DMS53 treated with DMSO at 0.1 percent for 48 hours (cell line): ENCODE measurements around the gene PLXNA4.

Source experiments
- DNase-seq: peaks from one replicate; lab custom pipeline; 2025; ENCODE audit not compliant: unreplicated experiment; lab: John Stamatoyannopoulos, UW

The PLXNA4 gene

GRCh38 chr7:132475037-132475668, 101.1 kb downstream of the PLXNA4 start:
- DNase-seq = no peak

DNA sequence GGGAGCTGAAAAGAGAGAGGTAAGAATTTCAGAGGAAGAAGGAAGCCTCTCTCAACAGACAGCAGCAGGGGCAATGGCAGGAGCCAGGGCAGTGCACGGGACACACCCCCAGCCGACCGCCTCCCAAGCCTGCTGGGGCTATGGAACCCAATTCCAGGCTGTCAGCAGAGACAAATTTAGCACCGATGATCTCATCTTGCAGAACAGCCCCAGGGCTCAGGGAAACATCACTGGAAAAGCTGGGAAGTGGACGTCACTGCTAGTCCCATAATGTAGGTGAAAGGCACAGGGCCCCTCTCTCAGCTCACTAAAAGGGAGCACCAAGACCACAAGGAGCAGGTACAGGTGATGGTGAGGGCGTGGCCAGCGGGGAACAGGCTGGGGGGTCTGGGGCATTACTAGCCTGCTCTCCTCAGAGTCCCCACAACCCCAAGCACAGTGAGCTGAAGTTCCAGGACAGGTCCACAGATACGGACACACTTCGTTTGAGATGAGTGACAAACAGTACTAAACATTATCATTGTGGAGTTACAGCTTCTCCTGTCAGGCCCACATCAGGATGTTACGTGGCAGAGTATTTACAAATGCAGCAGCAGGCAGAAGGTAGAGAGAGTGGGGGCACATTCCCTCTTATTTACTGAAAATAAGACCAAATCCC, 103.7 kb downstream of the PLXNA4 start:
- no peak for DNase-seq

DNA sequence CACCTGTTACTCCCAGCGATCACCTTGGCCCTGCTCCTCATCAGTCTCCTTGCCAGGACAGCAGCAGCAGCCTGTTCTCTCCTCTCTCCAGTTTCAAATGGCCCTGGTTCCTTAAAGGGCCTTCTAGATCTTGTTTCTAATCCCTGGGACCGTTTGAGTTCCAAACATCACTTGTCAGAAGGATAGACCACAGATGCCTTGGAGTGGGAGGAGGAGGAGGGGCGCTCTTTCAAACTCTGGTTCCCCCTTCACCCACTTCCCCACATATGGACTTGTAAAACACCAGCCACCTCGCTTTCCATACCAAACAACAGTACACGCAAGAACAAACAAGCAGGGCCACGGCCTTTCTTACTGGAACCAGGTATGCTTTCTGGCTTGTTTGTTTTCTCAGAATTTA, 104.8 kb downstream of the PLXNA4 start:
- no peak for DNase-seq

GRCh38 chr7:132469681-132470080, 106.6 kb downstream of the PLXNA4 start:
- DNase-seq = no peak

DNA sequence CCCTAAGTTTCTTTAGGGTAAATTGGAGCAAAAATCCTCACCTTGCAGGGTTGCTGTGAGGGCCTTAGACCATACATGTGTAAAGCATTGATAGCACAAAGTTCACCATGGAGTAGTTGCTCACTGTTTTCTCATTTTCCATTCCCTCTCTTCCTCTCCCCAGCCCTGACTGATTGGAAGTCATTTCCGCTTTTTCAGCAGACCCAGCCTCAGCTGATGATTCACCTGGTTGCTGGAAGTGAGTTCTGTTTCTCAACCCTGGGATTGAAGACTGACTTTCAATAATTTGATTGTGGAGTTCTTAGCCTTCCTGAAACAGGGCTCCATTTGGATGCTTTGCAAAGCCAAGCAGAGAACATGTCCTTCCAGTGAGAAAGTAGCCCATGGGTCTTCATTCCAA, 107.0 kb downstream of the PLXNA4 start:
- DNase-seq = no peak

DNA sequence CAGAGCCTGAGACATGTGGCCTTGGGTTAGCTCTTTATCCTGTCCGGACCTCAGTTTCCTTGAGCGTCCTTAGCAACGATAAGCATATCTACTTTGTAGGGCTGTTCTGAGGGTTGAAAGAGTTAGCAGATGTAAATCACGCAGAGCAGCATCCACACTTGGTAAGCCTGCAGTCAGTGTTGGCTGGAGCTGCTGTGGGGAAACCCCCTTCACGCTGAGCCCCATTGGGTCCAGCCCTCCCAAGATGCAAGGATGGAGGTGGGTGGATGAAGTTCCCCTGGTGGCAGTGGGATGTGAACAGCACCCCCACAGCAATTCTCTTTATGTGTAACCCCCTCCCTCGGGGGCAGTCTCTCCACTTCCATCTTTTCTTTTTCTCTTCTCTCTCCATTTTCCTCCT, 109.9 kb downstream of the PLXNA4 start:
- DNase-seq = no peak

DNA sequence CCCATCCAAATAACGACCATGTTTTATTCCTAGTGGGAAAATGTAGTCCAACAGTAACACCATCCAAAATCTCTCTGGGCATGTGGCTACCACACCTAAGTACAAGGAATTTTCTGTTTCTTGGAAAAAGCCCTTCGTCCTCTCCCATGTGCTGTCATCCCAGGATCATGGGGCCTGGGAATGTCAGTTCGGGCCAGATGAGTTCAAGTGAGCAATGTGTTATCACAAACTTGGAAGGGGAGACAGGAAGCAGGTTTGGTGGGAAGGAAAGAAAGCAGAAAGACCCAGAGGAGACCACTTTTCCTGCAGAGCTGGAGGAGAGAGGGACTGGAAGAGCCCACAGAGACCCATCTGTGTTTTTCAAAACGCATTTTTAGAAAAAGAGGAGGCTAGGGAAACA, 110.8 kb downstream of the PLXNA4 start:
- DNase-seq = no peak

- DNase-seq = no peak
Measured at GRCh38 chr7:132464740-132465139, 111.5 kb downstream of the PLXNA4 start.

GRCh38 chr7:132463922-132464321, 112.3 kb downstream of the PLXNA4 start:
- DNase-seq = no peak

- no peak for DNase-seq
Measured at GRCh38 chr7:132462478-132462877, 113.8 kb downstream of the PLXNA4 start.

DNA sequence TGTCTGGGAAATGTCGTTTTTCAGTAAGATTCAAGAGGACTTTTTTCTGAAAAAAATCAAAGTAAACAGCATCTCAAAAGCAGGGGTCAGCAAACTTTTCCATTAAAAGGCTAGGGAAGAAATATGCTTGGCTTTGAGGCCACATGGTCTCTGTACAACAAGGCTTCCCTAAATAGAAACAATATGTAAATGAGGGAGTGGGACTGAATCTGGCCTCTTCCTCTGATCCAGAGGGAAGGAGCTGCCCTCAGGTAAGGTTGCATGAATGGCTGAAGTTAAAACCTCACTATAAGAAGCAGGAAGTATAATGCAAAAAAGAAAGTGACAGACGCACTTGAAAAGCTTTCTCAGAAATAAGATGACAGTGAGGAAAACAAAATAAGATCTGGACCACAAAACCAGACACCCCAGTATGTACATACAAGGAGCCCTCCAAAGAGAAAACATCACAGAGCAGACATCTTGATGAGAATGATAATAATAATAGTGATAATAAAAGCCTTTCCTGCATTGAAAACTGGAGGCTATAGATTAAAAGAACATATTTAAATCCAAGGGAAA, 115.2 kb downstream of the PLXNA4 start:
- DNase-seq = no peak

GRCh38 chr7:132458729-132459128, 117.5 kb downstream of the PLXNA4 start:
- no peak for DNase-seq

GRCh38 chr7:132457658-132458057, 118.6 kb downstream of the PLXNA4 start:
- no peak for DNase-seq

- DNase-seq = no peak
Measured at GRCh38 chr7:132456418-132456817, 119.9 kb downstream of the PLXNA4 start.

DNA sequence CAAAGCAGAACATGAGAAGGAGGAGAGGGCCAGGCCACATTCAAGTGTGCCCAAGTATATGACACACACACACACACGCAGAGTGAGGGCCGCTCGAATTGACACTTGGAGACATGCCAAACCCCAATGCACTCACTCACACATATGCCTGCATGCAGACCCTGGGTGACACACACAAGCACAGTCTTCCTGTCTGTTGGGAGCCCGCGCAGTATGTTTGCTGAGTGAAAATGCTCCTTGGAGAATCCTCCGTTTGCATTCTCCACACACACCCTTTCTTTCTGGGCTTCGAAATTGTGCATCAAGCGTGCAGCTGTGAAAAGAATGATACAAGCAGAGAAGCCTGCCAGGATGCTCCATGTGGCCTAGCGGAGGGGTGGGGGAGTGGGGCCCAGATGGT, 120.9 kb downstream of the PLXNA4 start:
- DNase-seq = no peak

DNA sequence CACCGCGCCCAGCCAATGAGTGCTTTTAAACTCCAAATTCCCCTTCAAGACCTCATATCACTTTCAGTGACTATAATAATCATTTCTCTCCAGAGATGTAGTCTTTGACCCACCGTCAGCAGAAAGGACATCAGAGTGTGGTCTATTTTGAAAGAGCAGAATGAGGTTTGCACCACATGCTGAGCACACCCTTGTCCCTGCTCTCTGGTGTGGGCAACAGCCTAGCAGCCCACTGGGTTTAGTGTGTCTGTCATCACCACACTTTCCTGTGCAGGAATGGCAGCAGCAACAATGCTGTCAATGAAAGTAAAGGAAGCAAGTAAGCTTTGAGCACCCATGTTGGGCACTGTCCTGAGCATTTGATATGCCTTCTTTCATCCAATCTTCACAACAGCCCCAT, 122.4 kb downstream of the PLXNA4 start:
- no peak for DNase-seq

DNA sequence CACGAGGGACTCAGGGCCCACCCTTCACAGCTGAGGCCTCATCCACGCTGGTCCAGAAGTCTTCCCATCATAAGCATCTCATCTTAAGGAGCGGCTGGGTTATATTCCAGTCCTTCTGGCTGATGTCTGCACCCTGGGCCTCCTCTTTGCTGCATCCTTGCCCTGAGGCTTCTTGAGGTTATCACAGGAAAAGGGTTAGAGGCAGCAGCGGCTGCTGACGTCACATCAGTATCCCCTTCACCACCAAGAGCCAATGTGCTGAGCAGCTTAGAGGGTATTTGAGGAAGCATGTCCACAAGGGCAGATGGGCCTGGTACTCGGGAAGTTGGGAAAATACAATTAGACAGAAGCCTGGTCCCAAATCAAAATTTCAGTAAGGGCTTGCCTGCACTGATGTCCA, 125.1 kb downstream of the PLXNA4 start:
- DNase-seq = no peak

GRCh38 chr7:132450696-132451095, 125.6 kb downstream of the PLXNA4 start:
- DNase-seq = no peak

DNA sequence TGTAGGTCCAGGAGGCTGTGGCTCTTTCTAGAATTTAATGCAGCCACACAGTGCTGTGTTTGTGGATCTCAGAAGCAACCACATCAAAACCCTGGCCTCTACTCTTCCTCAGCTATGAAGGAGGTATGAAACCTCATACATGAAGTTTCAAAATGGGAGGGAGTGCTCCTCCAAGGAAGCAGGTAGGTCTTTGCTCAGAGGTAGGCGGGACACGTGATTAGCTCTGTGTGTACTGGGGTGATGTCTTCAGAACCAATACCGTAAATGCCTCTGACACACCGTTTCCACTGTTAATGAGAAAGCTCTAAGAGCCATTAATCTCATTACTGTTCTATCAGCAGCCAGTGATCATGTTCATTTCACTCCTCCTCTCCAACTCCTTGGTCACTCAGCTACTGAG, 126.1 kb downstream of the PLXNA4 start:
- no peak for DNase-seq

DNA sequence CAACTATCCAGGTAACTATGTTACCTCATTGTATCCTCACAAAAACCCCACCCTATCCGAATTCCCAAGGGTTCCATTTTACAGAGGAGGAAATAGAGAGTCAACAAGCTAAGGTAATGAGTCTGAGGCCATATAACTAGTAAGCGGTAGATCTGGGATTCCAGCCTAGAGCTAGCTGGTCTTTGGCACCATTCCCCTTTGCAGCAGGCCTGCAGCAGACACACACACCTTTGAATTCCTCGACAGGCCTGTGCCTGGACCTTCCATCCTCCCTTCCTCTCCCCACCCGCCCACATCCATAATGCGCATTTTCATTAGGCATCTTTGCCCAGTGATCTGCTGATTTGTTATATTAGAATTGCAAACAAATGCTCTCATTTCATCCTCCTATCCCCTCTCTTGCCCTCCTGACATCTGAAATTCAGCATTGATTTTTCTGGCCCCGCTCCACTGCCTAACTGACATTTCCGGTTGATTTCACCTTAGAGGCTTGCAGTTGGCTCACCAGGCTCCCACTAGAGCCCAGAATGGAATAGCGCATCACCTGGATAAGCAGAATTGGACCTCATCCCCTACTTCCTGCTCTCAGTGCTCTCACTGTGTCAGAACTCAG, 129.5 kb downstream of the PLXNA4 start:
- no peak for DNase-seq

DNA sequence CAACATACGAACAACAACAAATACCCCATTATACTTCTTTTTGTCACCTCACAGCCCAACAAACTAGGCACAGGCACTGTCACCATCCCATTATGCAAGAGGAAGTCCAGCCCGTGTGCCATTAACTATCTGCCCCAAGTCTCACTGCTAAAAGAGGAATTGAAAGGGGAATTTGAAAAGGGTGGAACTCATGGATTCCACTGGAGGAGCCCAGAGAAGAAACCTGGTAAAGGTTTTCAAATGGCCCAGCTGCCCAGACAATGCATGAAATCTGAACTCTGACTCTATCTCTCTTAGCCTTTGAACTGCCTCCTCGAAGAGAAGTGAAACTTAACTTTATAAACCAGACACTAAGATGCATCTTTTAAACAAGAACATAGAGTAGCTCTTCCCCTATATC, 130.0 kb downstream of the PLXNA4 start:
- no peak for DNase-seq

- DNase-seq = no peak
Measured at GRCh38 chr7:132443761-132444520, 132.3 kb downstream of the PLXNA4 start.
